Measurements from ENCODE around the gene TNRC18. TPM values are rescaled to one million over a fixed set of nuclear protein-coding genes. Genes with fewer than 3 reads are reported as not detected.

TNRC18 gene
- total and polyA plus RNA-seq, 4 donors: 2.3 to 37.1 (median 20.4) TPM

DNA sequence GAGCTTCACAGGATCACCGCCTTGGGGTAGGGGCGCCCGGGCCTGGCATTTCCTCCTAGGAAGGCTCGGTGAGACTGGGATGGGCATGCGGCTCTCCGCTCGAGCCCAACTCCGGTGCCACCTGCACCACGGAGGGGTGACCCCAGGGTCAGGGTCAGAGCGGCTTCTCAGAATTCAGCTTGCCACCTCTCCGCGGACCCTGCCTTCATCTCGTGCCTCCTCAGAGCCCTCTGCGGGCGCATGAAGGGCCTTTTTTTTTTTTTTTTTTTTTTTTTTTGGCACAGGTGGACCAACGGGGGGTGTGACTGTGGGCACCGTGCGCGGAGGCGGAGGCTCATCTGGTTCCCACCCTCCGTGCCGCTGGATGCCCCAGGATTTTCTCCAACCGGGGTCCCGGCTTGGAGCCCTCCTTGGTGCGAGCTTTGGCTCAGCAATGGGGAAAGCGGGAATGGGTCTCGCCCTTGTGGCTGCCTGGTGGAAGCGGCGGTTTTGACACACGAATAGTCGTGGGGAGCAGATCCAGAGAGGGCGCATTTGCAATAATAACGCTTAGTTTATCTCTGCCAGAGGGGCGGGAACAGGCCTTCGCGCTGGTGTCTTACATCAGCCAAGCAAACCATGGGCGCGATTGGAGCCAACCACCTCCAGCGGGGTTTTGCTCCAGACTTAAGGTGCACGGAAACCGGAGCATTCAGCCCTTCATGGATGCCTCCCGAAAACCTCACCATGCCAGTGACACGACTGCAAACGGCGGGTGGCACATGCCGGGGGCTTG lies 5.0 kb upstream of the TNRC18 start:
- H3K27me3 ChIP-seq (ENCODE audit: control insufficient read depth in 4 of 4, insufficient read depth in 4 of 4, low read length in 3 of 4): no peaks in the 10 kb centered on the region
- peak overlapping the region; percentile 63 to 84 (median 72) for H3K4me3 ChIP-seq (ENCODE audit: low read depth in 1 of 3, low read length in 3 of 3)
- peaks cover 0 to 3% (median 0%) of the 10 kb centered on the region in 4 donors for H3K9me3 ChIP-seq (ENCODE audit: control insufficient read depth in 4 of 4, low read length in 3 of 4)
- no peak for DNase-seq (ENCODE audit: low spot score)
- H3K36me3 ChIP-seq (ENCODE audit: control insufficient read depth in 4 of 4, insufficient read depth in 3 of 4, low read depth in 1 of 4, low read length in 3 of 4): no peaks in the 10 kb centered on the region
- peaks cover 3 to 35% (median 17%) of the 10 kb centered on the region in 4 donors for H3K4me1 ChIP-seq (ENCODE audit: control insufficient read depth in 4 of 4, insufficient read depth in 4 of 4, low read length in 3 of 4)
- TF ChIP-seq YY1 (IDR thresholded peaks at IDR 0.05): peak; percentile 75
- no peak for TF ChIP-seq FOXA1 (IDR thresholded peaks at IDR 0.05)
- no peak for TF ChIP-seq RAD21 (IDR thresholded peaks at IDR 0.05)
- peak; percentile 62 for TF ChIP-seq TAF1 (conservative IDR thresholded peaks at IDR 0.05)
- no peak for TF ChIP-seq HNF4G (IDR thresholded peaks at IDR 0.05)
- TF ChIP-seq RXRA (IDR thresholded peaks at IDR 0.05): no peak
- no peak for TF ChIP-seq HNF4A (conservative IDR thresholded peaks at IDR 0.05)
- TF ChIP-seq, protein P1, sequence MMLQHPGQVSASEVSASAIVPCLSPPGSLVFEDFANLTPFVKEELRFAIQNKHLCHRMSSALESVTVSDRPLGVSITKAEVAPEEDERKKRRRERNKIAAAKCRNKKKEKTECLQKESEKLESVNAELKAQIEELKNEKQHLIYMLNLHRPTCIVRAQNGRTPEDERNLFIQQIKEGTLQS (IDR thresholded peaks at IDR 0.05): peak; percentile 10
- TF ChIP-seq, protein P2, sequence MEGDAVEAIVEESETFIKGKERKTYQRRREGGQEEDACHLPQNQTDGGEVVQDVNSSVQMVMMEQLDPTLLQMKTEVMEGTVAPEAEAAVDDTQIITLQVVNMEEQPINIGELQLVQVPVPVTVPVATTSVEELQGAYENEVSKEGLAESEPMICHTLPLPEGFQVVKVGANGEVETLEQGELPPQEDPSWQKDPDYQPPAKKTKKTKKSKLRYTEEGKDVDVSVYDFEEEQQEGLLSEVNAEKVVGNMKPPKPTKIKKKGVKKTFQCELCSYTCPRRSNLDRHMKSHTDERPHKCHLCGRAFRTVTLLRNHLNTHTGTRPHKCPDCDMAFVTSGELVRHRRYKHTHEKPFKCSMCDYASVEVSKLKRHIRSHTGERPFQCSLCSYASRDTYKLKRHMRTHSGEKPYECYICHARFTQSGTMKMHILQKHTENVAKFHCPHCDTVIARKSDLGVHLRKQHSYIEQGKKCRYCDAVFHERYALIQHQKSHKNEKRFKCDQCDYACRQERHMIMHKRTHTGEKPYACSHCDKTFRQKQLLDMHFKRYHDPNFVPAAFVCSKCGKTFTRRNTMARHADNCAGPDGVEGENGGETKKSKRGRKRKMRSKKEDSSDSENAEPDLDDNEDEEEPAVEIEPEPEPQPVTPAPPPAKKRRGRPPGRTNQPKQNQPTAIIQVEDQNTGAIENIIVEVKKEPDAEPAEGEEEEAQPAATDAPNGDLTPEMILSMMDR (IDR thresholded peaks at IDR 0.05; ENCODE audit: low read depth, low read length, missing input control): peak; percentile 8
- peak overlapping the region; percentile 71 to 82 for H3K9ac ChIP-seq (ENCODE audit: low read depth in 1 of 2, low read length in 2 of 2)
- H3K27ac ChIP-seq (ENCODE audit: low read depth in 1 of 2, low read length in 2 of 2): peak overlapping the region; percentile 95 to 100
- WGBS: 4% methylated on average over 46 of the region's 46 CpGs

DNA sequence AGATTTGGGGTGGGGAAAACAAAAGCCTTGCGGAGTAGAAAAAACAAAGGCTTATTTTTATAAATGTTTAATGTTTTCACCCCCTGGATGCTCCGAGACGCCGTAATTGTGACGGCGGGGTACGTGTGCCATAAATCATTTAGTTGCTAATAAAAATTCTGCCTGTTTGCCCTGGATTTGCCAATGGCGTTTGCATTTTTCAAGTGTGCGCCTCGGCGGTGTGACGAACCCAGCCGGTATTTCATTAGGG lies 2.5 kb upstream of the TNRC18 start:
- Histone ChIP-seq H3K27me3 (ENCODE audit: control insufficient read depth in 4 of 4, insufficient read depth in 4 of 4, low read length in 3 of 4) (no peaks in the 10 kb centered on the region), H3K36me3 (ENCODE audit: control insufficient read depth in 4 of 4, insufficient read depth in 3 of 4, low read depth in 1 of 4, low read length in 3 of 4) (no peaks in the 10 kb centered on the region), H3K4me1 (ENCODE audit: control insufficient read depth in 4 of 4, insufficient read depth in 4 of 4, low read length in 3 of 4) (peaks cover 3 to 35% (median 17%) of the 10 kb centered on the region in 4 donors), H3K27ac (ENCODE audit: low read depth in 1 of 2, low read length in 2 of 2) (peak overlapping the region; percentile 95 to 100), H3K9me3 (ENCODE audit: control insufficient read depth in 4 of 4, low read length in 3 of 4) (no peaks in the 10 kb centered on the region), H3K9ac (ENCODE audit: low read depth in 1 of 2, low read length in 2 of 2) (peak overlapping the region; percentile 96 to 98), H3K4me3 (ENCODE audit: low read depth in 1 of 3, low read length in 3 of 3) (peak overlapping the region; percentile 63 to 89 (median 83))
- WGBS: under 1% methylated on average over 13 of the region's 13 CpGs
- DNase-seq (ENCODE audit: low spot score): no peak
- TF ChIP-seq, protein P3, sequence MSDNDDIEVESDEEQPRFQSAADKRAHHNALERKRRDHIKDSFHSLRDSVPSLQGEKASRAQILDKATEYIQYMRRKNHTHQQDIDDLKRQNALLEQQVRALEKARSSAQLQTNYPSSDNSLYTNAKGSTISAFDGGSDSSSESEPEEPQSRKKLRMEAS (IDR thresholded peaks at IDR 0.05): peak; percentile 4
- TF ChIP-seq RXRA (IDR thresholded peaks at IDR 0.05): no peak

DNA sequence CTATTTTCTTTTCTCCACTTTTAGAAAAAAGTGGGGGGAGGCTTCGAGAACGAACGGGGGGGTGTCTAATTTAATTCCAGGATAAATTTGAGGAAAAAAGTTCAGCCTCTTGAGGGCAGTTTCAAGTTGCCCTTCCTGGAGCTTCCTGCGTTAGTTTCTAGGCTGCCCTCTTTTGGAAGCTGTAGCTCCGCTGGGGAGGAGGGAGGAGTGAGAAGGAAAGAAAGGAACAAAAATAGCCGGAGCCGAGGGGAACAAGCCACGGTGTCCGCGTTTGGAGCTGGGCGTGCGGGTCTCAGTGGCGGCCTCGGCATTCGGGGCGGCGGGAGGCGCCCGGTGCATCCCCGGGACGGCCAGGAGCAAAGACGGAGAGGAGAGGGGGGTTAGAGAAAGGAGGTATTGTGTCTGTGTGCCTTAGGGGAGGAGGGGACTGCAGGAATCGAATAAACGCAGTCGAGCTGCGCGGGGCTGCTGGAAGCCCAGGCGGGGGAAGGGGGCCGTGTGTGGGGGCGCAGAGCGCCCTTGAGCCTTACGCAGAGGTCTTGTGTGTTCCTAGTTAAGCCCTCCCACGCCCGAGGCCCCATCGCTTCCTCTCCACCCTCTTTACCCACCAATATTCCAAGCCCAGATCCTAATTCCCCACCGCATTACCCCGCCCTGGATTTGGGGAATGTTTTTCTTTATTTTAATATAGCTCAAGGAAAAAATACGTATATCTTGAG lies 2.0 kb upstream of the TNRC18 start:
- Histone ChIP-seq H3K27ac (ENCODE audit: low read depth in 1 of 2, low read length in 2 of 2) (peak overlapping the region; percentile 95 to 100), H3K9me3 (ENCODE audit: control insufficient read depth in 4 of 4, low read length in 3 of 4) (no peaks in the 10 kb centered on the region), H3K4me1 (ENCODE audit: control insufficient read depth in 4 of 4, insufficient read depth in 4 of 4, low read length in 3 of 4) (peaks cover 3 to 34% (median 16%) of the 10 kb centered on the region in 4 donors), H3K36me3 (ENCODE audit: control insufficient read depth in 4 of 4, insufficient read depth in 3 of 4, low read depth in 1 of 4, low read length in 3 of 4) (no peaks in the 10 kb centered on the region), H3K4me3 (ENCODE audit: low read depth in 1 of 3, low read length in 3 of 3) (peak overlapping the region; percentile 63 to 89 (median 83)), H3K27me3 (ENCODE audit: control insufficient read depth in 4 of 4, insufficient read depth in 4 of 4, low read length in 3 of 4) (no peaks in the 10 kb centered on the region), H3K9ac (ENCODE audit: low read depth in 1 of 2, low read length in 2 of 2) (peak overlapping the region; percentile 96 to 98)
- WGBS: under 1% methylated on average over 38 of the region's 38 CpGs
- TF ChIP-seq JUND (IDR thresholded peaks at IDR 0.05) (no peak), TAF1 (conservative IDR thresholded peaks at IDR 0.05) (peak; percentile 14)
- TF ChIP-seq, protein P3 (IDR thresholded peaks at IDR 0.05): peak; percentile 6
- peak; percentile 63 for DNase-seq (ENCODE audit: low spot score)

Data from liver (tissue), 9 donors.